ENCODE measurements around the gene FBN2. TPM values are rescaled to one million over a fixed set of nuclear protein-coding genes. Genes with fewer than 3 reads are reported as not detected.

FBN2 gene
- total and polyA plus RNA-seq, 9 of the 15 experiments (the other 6 are each of a cell fraction or from before 2014, with no cell fraction given), result 0.01 to 0.09 TPM; not detected in 7

- no peaks in the 10 kb centered on the region for H3K4me1 ChIP-seq (replicated peaks in 1 of 2; ENCODE audit: control insufficient read depth in 2 of 2, insufficient read depth in 2 of 2, low read length in 2 of 2)
- BruUV-seq (replicated peaks), result no TSS peak
- intact Hi-C loops (cut with micrococcal nuclease), result no loop called here
These were observed 313.7 kb downstream of the FBN2 start for GRCh38 chr5:128224336-128224735.

More at GRCh38 chr5:128224336-128224735, 313.7 kb downstream of the FBN2 start:
- no peak overlapping the region for H3K9ac ChIP-seq (ENCODE audit: insufficient read depth in 1 of 2, low read depth in 2 of 2, low read length in 2 of 2)
- FAIRE-seq (no peak), DNase-seq (ENCODE audit: extremely low read depth in 1 of 4, low spot score in 3 of 4) (no peak), ATAC-seq (no peak)
- H3K4me2 ChIP-seq (ENCODE audit: insufficient read depth, low read length), result no peak overlapping the region
- H3K79me2 ChIP-seq (ENCODE audit: control insufficient read depth, insufficient read depth, low read length), result no peaks in the 10 kb centered on the region
- CTCF ChIA-PET (ENCODE audit: low intra/inter-chr PET ratio), result no interaction called here
- POLR2A ChIA-PET, result no interaction called here
- no peaks in the 10 kb centered on the region for H3K36me3 ChIP-seq (ENCODE audit: control insufficient read depth, insufficient read depth, low read length)
- H3K27ac ChIP-seq (ENCODE audit: extremely low read depth, low read depth, low read length), result no peak overlapping the region
- no peaks in the 10 kb centered on the region for H4K20me1 ChIP-seq (replicated peaks; ENCODE audit: control insufficient read depth, insufficient read depth, low read length)
- TF ChIP-seq SMARCE1 (IDR thresholded peaks at IDR 0.05) (no peak), ZNF740 (CRISPR knock-in tag; IDR thresholded peaks at IDR 0.05) (no peak), ZNF740 (tag; IDR thresholded peaks at IDR 0.05) (no peak), TFAM (CRISPR knock-in tag; conservative IDR thresholded peaks at IDR 0.05) (no peak), ZNF318 (IDR thresholded peaks at IDR 0.05; ENCODE audit: borderline replicate concordance in 1 of 2, low read depth in 1 of 2) (no peak), PHTF2 (CRISPR knock-in tag; IDR thresholded peaks at IDR 0.05) (no peak), SREBF1 (IDR thresholded peaks at IDR 0.05; ENCODE audit: borderline replicate concordance, low read depth, low read length) (no peak), GATA2 (CRISPR knock-in tag; IDR thresholded peaks at IDR 0.05) (no peak)
- WGBS (ENCODE audit: insufficient coverage, low coverage, missing lambda C conversion rate), result 0% methylated on average over 1 of the region's 1 CpG
- in situ Hi-C loops (cut with MboI), result loop anchor here (10.0 to 25.0 kb wide), 2 partner anchors 913 to 1550 kb away; no protein-coding TSS in a partner anchor
- no peak overlapping the region for H2AFZ ChIP-seq (ENCODE audit: low read depth, low read length)
- H3K4me3 ChIP-seq, result no peak overlapping the region
- H3K9me1 ChIP-seq (ENCODE audit: control insufficient read depth, insufficient read depth, low read length), result no peaks in the 10 kb centered on the region
- H3K27me3 ChIP-seq (ENCODE audit: control insufficient read depth in 2 of 2, insufficient read depth in 2 of 2, low read length in 2 of 2), result no peaks in the 10 kb centered on the region
- no peaks in the 10 kb centered on the region for H3K9me3 ChIP-seq (replicated peaks; ENCODE audit: control insufficient read depth, insufficient read depth, low read depth, low read length)
